GM12892 (cell line): ENCODE results near the gene PRIM1.
"Not testable (repeated sequence)": the region's sequence is repeated elsewhere in the genome, so short reads cannot be mapped to it uniquely, and the experiment has no call there.

Experiments
- POLR2A ChIP-seq: IDR thresholded peaks from 2 replicates; pipeline ENCODE4 v1.6.1; 2011; ENCODE audit warnings: low read depth, low read length, control low read depth
- POLR2AphosphoS5 ChIP-seq: IDR thresholded peaks from 2 replicates; pipeline ENCODE4 v1.6.1; 2011; ENCODE audit warnings: low read depth, low read length, control low read depth

GRCh38 chr12:56726196-56726675, 25.9 kb downstream of the PRIM1 start:
- not testable (repeated sequence) for TF ChIP-seq POLR2A, POLR2AphosphoS5
